HEK293 (cell line): Measurements from ENCODE around the gene R3HDM2.

Source experiments
- CTCF ChIA-PET: fragments of 350-600 bp; formaldehyde crosslinking; extraction: SDS; loops from one replicate; lab custom pipeline; 2021; ENCODE audit warnings: antibody characterized with exemption; lab: Yijun Ruan, JAX
- POLR2A ChIA-PET: fragments of 300-600 bp; formaldehyde crosslinking; extraction: SDS; loops from one replicate; lab custom pipeline; 2020; ENCODE audit warnings: antibody characterized with exemption, inconsistent platforms; lab: Yijun Ruan, JAX
- H3K27ac ChIP-seq: fragments of 200-500 bp; sonication (Bioruptor generic); 2 replicates; pipeline ENCODE4 v1.5.1; 2014; ENCODE audit warnings: low read depth, low read length, control low read depth, inconsistent platforms; ENCODE audit errors: extremely low read depth
- H3K36me3 ChIP-seq, 2 experiments: fragments of 200-500 bp in 1 of 2; sonication (Bioruptor generic) in 1 of 2; 1 replicate in 1 of 2; 2 replicates in 1 of 2; pipeline ENCODE4 v1.5.1; 2014 to 2017; ENCODE audit warnings: inconsistent platforms in 2 of 2, low read length in 2 of 2; ENCODE audit not compliant: control insufficient read depth in 2 of 2, insufficient read depth in 1 of 2
- H3K4me1 ChIP-seq: fragments of 200-500 bp; sonication (Bioruptor generic); 2 replicates; pipeline ENCODE4 v1.5.1; 2014; ENCODE audit warnings: mild to moderate bottlenecking, low read length, inconsistent platforms; ENCODE audit not compliant: control insufficient read depth, insufficient read depth
- H3K4me3 ChIP-seq: 2 replicates; pipeline ENCODE4 v1.5.1; 2011; ENCODE audit warnings: low read depth, mild to moderate bottlenecking, control low read depth, low read length, moderate library complexity
- H3K9me3 ChIP-seq: fragments of 200-500 bp; sonication (Bioruptor generic); 2 replicates; pipeline ENCODE4 v1.5.1; 2014; ENCODE audit warnings: low read depth, low read length, inconsistent platforms; ENCODE audit not compliant: control insufficient read depth, insufficient read depth
- FEZF1 ChIP-seq: fragments of 450-650 bp; formaldehyde crosslinking; IDR thresholded peaks from 2 replicates; pipeline ENCODE4 v1.5.1; 2016; ENCODE audit warnings: missing biosample characterization, missing genetic modification characterization
- HOXD13 ChIP-seq: sonication (generic); formaldehyde crosslinking; IDR thresholded peaks from 2 replicates; pipeline ENCODE4 v1.8.0; 2022; ENCODE audit warnings: missing genetic modification reagents, borderline replicate concordance
- KLF9 ChIP-seq: fragments of 450-650 bp; formaldehyde crosslinking; IDR thresholded peaks from 2 replicates; pipeline ENCODE4 v1.5.1; 2016; ENCODE audit warnings: missing biosample characterization, missing genetic modification characterization, low read depth
- OSR2 ChIP-seq: fragments of 450-650 bp; formaldehyde crosslinking; IDR thresholded peaks from 2 replicates; pipeline ENCODE4 v1.5.1; 2016; ENCODE audit warnings: missing biosample characterization, missing genetic modification characterization
- ZNF155 ChIP-seq: fragments of 450-650 bp; formaldehyde crosslinking; IDR thresholded peaks from 2 replicates; pipeline ENCODE4 v1.5.1; 2016; ENCODE audit warnings: missing biosample characterization, missing genetic modification characterization
- ZNF214 ChIP-seq: fragments of 450-650 bp; formaldehyde crosslinking; IDR thresholded peaks from 2 replicates; pipeline ENCODE4 v1.5.1; 2017; ENCODE audit warnings: missing biosample characterization, mild to moderate bottlenecking, missing genetic modification characterization, borderline replicate concordance
- ZNF549 ChIP-seq: fragments of 450-650 bp; IDR thresholded peaks from 2 replicates; pipeline ENCODE4 v1.5.1; 2018; ENCODE audit warnings: missing biosample characterization, missing genetic modification characterization, mild to moderate bottlenecking, inconsistent platforms, moderate library complexity
- ZNF701 ChIP-seq: fragments of 450-650 bp; formaldehyde crosslinking; IDR thresholded peaks from 2 replicates; pipeline ENCODE4 v1.5.1; 2016; ENCODE audit warnings: missing biosample characterization, missing genetic modification characterization
- ZNF791 ChIP-seq: fragments of 450-650 bp; formaldehyde crosslinking; IDR thresholded peaks from 2 replicates; pipeline ENCODE4 v1.5.1; 2016; ENCODE audit warnings: missing biosample characterization, missing genetic modification characterization
- ZSCAN30 ChIP-seq: fragments of 450-650 bp; IDR thresholded peaks from 2 replicates; pipeline ENCODE4 v1.5.1; 2018; ENCODE audit warnings: missing biosample characterization, mild to moderate bottlenecking, missing genetic modification characterization, moderate library complexity
- TF ChIP-seq, protein P1 (sequence below): fragments of 450-650 bp; formaldehyde crosslinking; IDR thresholded peaks from 2 replicates; pipeline ENCODE4 v1.5.1; 2016; ENCODE audit warnings: missing biosample characterization, missing genetic modification characterization
- TF ChIP-seq, protein P2 (sequence below): fragments of 450-650 bp; formaldehyde crosslinking; IDR thresholded peaks from 2 replicates; pipeline ENCODE4 v1.5.1; 2016; ENCODE audit warnings: missing biosample characterization, missing genetic modification characterization, borderline replicate concordance
- TF ChIP-seq, protein P3 (sequence below): fragments of 450-650 bp; formaldehyde crosslinking; IDR thresholded peaks from 2 replicates; pipeline ENCODE4 v1.5.1; 2017; ENCODE audit warnings: missing biosample characterization, mild to moderate bottlenecking, missing genetic modification characterization, moderate library complexity
- TF ChIP-seq, protein P4 (sequence below): fragments of 450-650 bp; formaldehyde crosslinking; IDR thresholded peaks from 2 replicates; pipeline ENCODE4 v1.5.1; 2016; ENCODE audit warnings: missing biosample characterization, missing genetic modification characterization
- TF ChIP-seq, protein P5 (sequence below): IDR thresholded peaks from 2 replicates; pipeline ENCODE4 v1.6.1; 2011; ENCODE audit warnings: mild to moderate bottlenecking, low read depth, low read length, borderline replicate concordance
- TF ChIP-seq, protein P6 (sequence below): fragments of 450-650 bp; formaldehyde crosslinking; IDR thresholded peaks from 2 replicates; pipeline ENCODE4 v1.5.1; 2017; ENCODE audit warnings: missing biosample characterization, missing genetic modification characterization
- TF ChIP-seq, protein P7 (sequence below): fragments of 450-650 bp; formaldehyde crosslinking; IDR thresholded peaks from 2 replicates; pipeline ENCODE4; 2016; ENCODE audit warnings: missing biosample characterization, missing genetic modification characterization

Gene R3HDM2

DNA sequence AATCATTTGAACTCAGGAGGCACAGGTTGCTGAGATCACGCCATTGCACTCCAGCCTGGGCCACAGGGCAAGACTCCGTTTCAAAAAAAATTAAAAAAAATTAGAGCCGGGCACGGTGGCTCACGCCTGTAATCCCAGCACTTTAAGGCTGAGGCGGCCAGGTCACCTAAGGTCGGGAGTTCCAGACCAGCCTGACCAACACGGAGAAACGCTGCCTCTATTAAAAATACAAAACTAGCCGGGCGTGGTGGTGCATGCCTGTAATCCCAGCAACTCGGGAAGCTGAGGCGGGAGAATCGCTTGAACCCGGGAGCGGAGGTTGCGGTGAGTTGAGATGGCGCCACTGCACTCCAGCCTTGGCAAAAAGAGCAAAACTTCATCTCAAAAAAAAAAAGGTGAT, 35.7 kb downstream of the R3HDM2 start:
- TF ChIP-seq, protein P1, sequence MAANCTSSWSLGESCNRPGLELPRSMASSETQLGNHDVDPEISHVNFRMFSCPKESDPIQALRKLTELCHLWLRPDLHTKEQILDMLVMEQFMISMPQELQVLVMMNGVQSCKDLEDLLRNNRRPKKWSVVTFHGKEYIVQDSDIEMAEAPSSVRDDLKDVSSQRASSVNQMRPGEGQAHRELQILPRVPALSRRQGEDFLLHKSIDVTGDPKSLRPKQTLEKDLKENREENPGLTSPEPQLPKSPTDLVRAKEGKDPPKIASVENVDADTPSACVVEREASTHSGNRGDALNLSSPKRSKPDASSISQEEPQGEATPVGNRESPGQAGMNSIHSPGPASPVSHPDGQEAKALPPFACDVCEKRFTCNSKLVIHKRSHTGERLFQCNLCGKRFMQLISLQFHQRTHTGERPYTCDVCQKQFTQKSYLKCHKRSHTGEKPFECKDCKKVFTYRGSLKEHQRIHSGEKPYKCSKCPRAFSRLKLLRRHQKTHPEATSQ, result no peak
- TF ChIP-seq, protein P2, sequence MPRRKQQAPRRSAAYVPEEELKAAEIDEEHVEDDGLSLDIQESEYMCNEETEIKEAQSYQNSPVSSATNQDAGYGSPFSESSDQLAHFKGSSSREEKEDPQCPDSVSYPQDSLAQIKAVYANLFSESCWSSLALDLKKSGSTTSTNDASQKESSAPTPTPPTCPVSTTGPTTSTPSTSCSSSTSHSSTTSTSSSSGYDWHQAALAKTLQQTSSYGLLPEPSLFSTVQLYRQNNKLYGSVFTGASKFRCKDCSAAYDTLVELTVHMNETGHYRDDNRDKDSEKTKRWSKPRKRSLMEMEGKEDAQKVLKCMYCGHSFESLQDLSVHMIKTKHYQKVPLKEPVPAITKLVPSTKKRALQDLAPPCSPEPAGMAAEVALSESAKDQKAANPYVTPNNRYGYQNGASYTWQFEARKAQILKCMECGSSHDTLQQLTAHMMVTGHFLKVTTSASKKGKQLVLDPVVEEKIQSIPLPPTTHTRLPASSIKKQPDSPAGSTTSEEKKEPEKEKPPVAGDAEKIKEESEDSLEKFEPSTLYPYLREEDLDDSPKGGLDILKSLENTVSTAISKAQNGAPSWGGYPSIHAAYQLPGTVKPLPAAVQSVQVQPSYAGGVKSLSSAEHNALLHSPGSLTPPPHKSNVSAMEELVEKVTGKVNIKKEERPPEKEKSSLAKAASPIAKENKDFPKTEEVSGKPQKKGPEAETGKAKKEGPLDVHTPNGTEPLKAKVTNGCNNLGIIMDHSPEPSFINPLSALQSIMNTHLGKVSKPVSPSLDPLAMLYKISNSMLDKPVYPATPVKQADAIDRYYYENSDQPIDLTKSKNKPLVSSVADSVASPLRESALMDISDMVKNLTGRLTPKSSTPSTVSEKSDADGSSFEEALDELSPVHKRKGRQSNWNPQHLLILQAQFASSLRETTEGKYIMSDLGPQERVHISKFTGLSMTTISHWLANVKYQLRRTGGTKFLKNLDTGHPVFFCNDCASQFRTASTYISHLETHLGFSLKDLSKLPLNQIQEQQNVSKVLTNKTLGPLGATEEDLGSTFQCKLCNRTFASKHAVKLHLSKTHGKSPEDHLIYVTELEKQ (tag by site-specific recombination), result no peak
- TF ChIP-seq ZNF701 (tag by site-specific recombination) (no peak), ZSCAN30 (tag by site-specific recombination) (no peak), KLF9 (tag by site-specific recombination) (no peak), ZNF155 (tag by site-specific recombination) (no peak)
- H3K27ac ChIP-seq, result no peak overlapping the region
- CTCF ChIA-PET, result interaction anchor here (0.6 kb wide), 1 partner anchor 15 kb away, joined by 8 read pairs; no protein-coding TSS in a partner anchor

DNA sequence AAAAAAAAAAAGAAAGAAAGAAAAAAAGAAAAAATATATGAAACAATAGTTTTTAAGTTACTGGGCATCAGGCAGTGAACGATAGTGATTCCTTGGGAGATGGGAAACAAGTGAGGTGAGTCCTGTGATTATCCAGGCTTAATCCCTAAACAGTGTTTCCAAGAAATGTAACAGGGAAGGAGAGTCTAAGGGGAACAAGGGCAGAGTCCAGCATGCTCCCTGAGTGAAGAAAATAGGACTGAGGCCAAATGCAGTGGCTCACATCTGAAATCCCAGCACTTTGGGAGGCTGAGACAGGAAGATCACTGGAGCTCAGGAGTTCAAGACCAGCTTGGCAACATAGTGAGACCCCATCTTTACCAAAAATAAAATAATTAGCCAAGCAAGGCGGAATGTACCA, 40.7 kb downstream of the R3HDM2 start:
- no peaks in the 10 kb centered on the region for H3K9me3 ChIP-seq
- POLR2A ChIA-PET, result no interaction called here
- peaks cover 16 to 19% of the 10 kb centered on the region in 2 experiments; a peak in 2 of 3 replicates for H3K36me3 ChIP-seq
- no peak overlapping the region for H3K27ac ChIP-seq
- H3K4me1 ChIP-seq, result no peaks in the 10 kb centered on the region
- no peak overlapping the region for H3K4me3 ChIP-seq
- TF ChIP-seq, protein P3, sequence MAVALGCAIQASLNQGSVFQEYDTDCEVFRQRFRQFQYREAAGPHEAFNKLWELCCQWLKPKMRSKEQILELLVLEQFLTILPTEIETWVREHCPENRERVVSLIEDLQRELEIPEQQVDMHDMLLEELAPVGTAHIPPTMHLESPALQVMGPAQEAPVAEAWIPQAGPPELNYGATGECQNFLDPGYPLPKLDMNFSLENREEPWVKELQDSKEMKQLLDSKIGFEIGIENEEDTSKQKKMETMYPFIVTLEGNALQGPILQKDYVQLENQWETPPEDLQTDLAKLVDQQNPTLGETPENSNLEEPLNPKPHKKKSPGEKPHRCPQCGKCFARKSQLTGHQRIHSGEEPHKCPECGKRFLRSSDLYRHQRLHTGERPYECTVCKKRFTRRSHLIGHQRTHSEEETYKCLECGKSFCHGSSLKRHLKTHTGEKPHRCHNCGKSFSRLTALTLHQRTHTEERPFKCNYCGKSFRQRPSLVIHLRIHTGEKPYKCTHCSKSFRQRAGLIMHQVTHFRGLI, result no peak
- TF ChIP-seq ZNF549 (tag by site-specific recombination) (no peak), OSR2 (no peak), HOXD13 (CRISPR knock-in tag) (no peak), FEZF1 (tag by site-specific recombination) (no peak), ZNF214 (tag by site-specific recombination) (no peak), ZNF791 (tag by site-specific recombination) (no peak)
- TF ChIP-seq, protein P4, sequence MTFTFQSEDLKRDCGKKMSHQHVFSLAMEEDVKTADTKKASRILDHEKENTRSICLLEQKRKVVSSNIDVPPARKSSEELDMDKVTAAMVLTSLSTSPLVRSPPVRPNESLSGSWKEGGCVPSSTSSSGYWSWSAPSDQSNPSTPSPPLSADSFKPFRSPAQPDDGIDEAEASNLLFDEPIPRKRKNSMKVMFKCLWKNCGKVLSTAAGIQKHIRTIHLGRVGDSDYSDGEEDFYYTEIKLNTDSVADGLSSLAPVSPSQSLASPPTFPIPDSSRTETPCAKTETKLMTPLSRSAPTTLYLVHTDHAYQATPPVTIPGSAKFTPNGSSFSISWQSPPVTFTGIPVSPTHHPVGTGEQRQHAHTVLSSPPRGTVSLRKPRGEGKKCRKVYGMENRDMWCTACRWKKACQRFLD, result no peak
- TF ChIP-seq, protein P5, sequence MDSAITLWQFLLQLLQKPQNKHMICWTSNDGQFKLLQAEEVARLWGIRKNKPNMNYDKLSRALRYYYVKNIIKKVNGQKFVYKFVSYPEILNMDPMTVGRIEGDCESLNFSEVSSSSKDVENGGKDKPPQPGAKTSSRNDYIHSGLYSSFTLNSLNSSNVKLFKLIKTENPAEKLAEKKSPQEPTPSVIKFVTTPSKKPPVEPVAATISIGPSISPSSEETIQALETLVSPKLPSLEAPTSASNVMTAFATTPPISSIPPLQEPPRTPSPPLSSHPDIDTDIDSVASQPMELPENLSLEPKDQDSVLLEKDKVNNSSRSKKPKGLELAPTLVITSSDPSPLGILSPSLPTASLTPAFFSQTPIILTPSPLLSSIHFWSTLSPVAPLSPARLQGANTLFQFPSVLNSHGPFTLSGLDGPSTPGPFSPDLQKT, result no peak
- TF ChIP-seq, protein P6, sequence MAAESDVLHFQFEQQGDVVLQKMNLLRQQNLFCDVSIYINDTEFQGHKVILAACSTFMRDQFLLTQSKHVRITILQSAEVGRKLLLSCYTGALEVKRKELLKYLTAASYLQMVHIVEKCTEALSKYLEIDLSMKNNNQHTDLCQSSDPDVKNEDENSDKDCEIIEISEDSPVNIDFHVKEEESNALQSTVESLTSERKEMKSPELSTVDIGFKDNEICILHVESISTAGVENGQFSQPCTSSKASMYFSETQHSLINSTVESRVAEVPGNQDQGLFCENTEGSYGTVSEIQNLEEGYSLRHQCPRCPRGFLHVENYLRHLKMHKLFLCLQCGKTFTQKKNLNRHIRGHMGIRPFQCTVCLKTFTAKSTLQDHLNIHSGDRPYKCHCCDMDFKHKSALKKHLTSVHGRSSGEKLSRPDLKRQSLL (tag by site-specific recombination), result no peak
- TF ChIP-seq, protein P7, sequence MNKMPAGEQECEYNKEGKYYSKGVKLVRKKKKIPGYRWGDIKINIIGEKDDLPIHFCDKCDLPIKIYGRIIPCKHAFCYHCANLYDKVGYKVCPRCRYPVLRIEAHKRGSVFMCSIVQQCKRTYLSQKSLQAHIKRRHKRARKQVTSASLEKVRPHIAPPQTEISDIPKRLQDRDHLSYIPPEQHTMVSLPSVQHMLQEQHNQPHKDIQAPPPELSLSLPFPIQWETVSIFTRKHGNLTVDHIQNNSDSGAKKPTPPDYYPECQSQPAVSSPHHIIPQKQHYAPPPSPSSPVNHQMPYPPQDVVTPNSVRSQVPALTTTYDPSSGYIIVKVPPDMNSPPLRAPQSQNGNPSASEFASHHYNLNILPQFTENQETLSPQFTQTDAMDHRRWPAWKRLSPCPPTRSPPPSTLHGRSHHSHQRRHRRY (tag by site-specific recombination), result no peak
- CTCF ChIA-PET, result interaction anchor here (1.1 to 2.0 kb wide), 3 partner anchors 11 to 85 kb away, joined by 3 to 9 read pairs (median 5); no protein-coding TSS in a partner anchor

More for the DNA sequence above, 35.7 kb downstream of the R3HDM2 start:
- POLR2A ChIA-PET, result no interaction called here
- Histone ChIP-seq H3K36me3 (peaks cover 19 to 21% of the 10 kb centered on the region in 2 experiments; a peak in 2 of 3 replicates), H3K4me3 (no peak overlapping the region), H3K4me1 (no peaks in the 10 kb centered on the region), H3K9me3 (no peaks in the 10 kb centered on the region)
